K562 (cell line): ENCODE data around the gene ZRANB3.

Experiments used
- CBX3 ChIP-seq, 2 experiments: IDR thresholded peaks; 1 replicate in 1 of 2; 2 replicates in 1 of 2; pipeline ENCODE4 v1.6.1; 2012; ENCODE audit warnings: inconsistent platforms in 2 of 2, low read length in 2 of 2, borderline replicate concordance in 1 of 2, control low read depth in 1 of 2
- CEBPB ChIP-seq: fragments of 450-650 bp; IDR thresholded peaks from 2 replicates; pipeline ENCODE4 v1.6.1; 2016; ENCODE audit warnings: missing genetic modification characterization, missing compliant biosample characterization
- RBM39 ChIP-seq: fragments of 200-400 bp; formaldehyde crosslinking; optimal IDR thresholded peaks from 2 replicates; pipeline ENCODE3; 2018; ENCODE audit warnings: low read depth, low read length
- TF ChIP-seq, protein P1 (sequence below), 3 experiments: IDR thresholded peaks in 2 of 3; conservative IDR thresholded peaks in 1 of 3; 2 replicates each; pipeline ENCODE4 v1.5.1; 2011 to 2012; ENCODE audit warnings: low read length in 3 of 3, mild to moderate bottlenecking in 3 of 3, control low read depth in 2 of 3, improper control_type of control experiment in 1 of 3, inconsistent platforms in 1 of 3, low read depth in 1 of 3, mixed read lengths in 1 of 3, moderate library complexity in 1 of 3; ENCODE audit not compliant: insufficient read depth in 2 of 3

GRCh38 chr2:135227386-135227785 is 303.6 kb downstream of the ZRANB3 start:
- TF ChIP-seq CBX3 (IDR thresholded peaks at IDR 0.05; ENCODE audit: borderline replicate concordance in 1 of 2, low read length in 2 of 2) = no peak
- TF ChIP-seq CEBPB (tag) = no peak
- no peak for TF ChIP-seq RBM39
- TF ChIP-seq, protein P1, sequence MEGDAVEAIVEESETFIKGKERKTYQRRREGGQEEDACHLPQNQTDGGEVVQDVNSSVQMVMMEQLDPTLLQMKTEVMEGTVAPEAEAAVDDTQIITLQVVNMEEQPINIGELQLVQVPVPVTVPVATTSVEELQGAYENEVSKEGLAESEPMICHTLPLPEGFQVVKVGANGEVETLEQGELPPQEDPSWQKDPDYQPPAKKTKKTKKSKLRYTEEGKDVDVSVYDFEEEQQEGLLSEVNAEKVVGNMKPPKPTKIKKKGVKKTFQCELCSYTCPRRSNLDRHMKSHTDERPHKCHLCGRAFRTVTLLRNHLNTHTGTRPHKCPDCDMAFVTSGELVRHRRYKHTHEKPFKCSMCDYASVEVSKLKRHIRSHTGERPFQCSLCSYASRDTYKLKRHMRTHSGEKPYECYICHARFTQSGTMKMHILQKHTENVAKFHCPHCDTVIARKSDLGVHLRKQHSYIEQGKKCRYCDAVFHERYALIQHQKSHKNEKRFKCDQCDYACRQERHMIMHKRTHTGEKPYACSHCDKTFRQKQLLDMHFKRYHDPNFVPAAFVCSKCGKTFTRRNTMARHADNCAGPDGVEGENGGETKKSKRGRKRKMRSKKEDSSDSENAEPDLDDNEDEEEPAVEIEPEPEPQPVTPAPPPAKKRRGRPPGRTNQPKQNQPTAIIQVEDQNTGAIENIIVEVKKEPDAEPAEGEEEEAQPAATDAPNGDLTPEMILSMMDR (IDR thresholded peaks at IDR 0.05 in 2 of 3, conservative IDR thresholded peaks at IDR 0.05 in 1 of 3; ENCODE audit: insufficient read depth in 2 of 3, low read depth in 1 of 3, low read length in 3 of 3) = no peak
